NCI-H82 treated with DMSO at 0.1 percent for 48 hours (cell line): ENCODE results near the gene SKA1.

Experiments used
- DNase-seq: peaks from one replicate; lab custom pipeline; 2025; ENCODE audit not compliant: unreplicated experiment; lab: John Stamatoyannopoulos, UW

Gene SKA1, protein sequence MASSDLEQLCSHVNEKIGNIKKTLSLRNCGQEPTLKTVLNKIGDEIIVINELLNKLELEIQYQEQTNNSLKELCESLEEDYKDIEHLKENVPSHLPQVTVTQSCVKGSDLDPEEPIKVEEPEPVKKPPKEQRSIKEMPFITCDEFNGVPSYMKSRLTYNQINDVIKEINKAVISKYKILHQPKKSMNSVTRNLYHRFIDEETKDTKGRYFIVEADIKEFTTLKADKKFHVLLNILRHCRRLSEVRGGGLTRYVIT

GRCh38 chr18:50374753-50375391, at the start of gene SKA1:
TSS of gene SKA1 (plus strand) at chr18:50375046. CDS start at chr18:50375831, 785 bp downstream.
- DNase-seq = peak; percentile 73

DNA sequence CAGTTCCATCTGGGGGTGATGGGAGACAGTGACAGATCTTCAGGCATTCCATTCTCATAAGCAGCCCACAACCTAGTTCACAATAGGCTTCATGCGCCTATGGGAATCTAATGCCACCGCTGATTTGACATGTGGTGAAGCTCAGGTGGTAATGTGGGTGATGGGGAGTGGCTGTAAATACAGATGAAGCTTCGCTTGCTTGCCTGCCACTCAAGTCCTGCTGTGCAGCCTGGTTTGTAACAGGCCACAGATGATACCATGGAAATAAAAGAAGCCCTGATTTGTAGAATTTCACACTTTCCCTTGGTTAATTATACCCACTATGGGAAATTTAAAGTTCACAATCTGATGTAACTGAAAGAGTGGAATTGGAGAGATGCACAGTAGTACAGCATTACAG, 46.9 kb upstream of the SKA1 start:
- no peak for DNase-seq

DNA sequence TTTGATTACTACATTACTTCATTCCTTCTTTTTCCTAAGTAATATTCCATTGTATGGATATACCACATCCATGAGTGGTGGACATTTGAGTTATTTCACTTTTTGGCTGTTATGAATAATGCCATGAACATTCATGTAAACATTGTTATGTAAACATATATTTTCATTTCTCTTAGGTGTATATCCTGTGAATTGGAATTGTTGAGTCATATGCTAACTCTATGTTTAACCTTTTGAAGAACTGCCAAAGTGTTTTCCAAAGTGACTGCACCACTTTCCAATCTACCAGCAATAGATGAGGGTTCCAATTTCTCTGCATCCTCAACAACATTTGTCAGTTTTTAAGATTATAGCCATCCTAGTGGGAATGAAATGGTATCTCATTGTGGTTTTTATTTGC, 44.7 kb upstream of the SKA1 start:
- no peak for DNase-seq

DNA sequence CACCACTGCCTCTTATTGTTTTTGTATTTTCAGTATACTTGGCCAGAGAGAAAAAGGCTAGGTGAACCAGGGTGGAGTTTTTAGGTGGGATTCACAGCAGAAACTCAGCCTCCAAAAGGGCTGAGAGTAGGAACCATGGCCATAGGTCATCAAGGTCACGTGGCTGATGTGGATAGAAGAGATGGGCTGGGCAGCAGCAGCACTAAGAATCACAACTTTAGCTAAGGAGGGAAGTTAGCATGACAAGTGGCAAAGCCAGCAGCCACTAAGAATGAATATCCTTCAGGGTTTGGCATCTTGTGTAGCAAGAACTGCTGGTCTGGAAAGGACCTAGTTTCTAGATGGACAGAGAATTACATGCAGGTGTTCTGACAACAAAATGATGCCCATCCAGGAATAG, 43.2 kb upstream of the SKA1 start:
- no peak for DNase-seq

- no peak for DNase-seq
Observed at GRCh38 chr18:50334546-50335152, 40.2 kb upstream of the SKA1 start.

DNA sequence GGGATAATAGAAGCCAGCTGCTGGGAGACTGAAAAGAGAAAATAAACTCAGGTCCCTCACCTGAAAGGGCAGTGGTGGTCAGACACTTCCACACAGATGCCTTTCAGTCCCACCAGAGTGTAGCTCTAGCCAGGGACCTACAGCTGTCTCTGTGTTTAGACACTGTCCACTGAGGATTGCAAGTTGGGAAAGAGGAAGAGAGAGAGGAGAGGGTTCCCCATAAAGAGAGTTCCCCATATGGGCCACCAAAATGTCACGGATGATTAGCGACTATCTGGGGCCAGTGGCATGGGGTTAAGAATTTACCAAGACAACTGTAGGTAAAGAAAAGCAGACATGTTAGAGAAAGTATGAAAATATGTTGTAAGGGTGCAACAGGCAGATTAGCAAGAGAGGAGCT, 36.7 kb upstream of the SKA1 start:
- no peak for DNase-seq

DNA sequence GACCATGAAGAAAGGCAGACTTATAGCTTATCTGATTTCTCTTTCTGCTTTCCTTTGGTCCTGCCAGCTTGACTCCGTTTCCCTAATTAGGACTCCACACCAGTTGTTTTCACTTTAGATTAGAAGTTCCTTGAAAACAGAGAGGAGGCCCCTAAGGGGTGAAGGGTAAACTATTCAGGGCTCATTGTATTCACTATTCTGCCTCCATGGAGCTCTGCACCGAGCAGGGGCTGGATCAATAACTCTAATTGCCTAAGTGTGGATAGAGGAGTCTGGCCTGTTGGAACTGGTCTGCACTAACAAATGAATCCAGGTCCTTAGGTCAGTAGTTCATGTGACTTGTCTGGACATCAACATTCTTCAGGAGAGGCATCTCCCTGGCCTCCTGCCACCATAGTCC, 36.1 kb upstream of the SKA1 start:
- no peak for DNase-seq

GRCh38 chr18:50340078-50340477, 34.8 kb upstream of the SKA1 start:
- no peak for DNase-seq

GRCh38 chr18:50341443-50341842, 33.4 kb upstream of the SKA1 start:
- no peak for DNase-seq

- no peak for DNase-seq
Observed at GRCh38 chr18:50350699-50351098, 24.1 kb upstream of the SKA1 start.

DNA sequence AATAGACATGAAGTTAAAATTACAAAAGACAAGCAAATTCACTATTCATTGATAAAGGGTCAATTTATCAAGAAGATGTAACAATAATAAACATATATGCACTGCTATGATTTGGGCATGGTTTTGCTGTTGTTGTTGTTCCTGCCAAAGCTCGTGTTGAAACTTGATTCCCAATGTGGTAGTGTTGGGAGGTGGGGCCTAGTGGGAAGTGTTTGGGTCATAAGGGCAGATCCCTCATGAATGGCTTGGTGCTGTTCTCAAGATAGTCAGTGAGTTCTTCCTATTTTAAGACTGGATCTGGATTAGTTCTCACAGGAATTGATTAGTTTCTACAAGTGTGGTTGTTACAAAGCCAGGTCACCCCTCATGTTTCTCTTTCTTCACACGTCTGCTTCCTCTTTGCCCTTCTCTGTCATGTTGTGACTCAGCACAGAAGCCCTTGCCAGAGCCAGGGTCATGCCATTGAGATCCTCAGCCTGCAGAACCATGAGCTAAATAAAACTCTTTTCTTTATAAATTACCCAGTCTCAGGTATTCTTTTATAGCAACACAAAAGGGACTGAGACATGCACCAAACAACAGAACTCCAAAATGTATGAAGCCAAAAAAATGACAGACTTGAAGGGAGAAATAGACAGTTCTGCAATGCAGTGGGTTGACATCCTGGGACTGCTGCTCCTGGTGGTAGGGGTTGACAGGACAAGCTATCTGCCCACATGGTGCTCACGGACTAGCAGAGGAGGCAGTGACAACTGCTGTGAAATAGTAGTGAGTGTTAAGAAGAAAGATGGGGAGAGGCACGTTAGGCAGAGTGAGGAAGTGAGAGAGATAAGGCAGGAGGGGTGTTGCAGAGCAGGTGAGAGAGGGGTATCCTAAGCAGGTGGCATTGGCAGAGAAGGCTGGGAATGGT, 18.6 kb upstream of the SKA1 start:
- no peak for DNase-seq

DNA sequence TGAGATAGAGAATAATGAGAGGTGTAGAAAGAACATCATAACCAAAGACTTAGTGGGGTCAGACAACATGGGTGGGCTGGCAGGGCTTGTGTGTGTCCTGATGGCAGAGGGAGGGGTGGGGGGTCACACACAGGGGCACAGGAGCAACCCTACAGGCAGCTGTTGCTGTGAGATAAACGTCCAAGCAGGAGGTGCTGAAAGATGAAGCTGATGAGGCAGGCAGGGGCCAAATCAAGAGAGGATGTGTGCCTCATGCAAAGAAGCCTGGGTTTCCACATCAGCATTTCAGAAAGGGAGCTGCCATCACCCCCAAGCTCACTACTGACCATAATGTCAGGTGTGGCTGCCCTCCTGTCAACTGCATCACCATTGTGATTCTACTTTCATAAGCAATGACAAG, 16.0 kb upstream of the SKA1 start:
- DNase-seq = no peak

- DNase-seq = no peak
Observed at GRCh38 chr18:50359806-50360205, 15.0 kb upstream of the SKA1 start.

DNA sequence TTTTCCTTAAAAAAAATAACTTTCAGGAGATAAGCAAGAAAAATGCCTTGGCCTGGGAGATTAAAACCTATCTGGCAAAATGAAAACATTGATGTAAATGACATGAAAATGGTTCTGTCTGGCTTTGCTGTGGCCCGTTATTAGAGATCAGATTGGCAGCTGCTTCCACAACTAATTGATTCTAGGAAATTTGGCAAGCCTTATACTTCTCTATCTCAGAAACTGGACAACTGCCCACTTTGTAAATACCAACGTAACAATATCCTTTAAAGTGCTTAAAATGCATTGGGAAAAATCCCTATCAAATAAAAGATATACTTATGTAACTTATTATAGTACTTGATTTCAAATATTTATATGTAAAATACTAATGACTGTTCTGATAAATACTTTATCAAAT, 14.2 kb upstream of the SKA1 start:
- no peak for DNase-seq

GRCh38 chr18:50369672-50370071, 5.2 kb upstream of the SKA1 start:
- no peak for DNase-seq

- DNase-seq = no peak
Observed at GRCh38 chr18:50372743-50373142, 2.1 kb upstream of the SKA1 start.

DNA sequence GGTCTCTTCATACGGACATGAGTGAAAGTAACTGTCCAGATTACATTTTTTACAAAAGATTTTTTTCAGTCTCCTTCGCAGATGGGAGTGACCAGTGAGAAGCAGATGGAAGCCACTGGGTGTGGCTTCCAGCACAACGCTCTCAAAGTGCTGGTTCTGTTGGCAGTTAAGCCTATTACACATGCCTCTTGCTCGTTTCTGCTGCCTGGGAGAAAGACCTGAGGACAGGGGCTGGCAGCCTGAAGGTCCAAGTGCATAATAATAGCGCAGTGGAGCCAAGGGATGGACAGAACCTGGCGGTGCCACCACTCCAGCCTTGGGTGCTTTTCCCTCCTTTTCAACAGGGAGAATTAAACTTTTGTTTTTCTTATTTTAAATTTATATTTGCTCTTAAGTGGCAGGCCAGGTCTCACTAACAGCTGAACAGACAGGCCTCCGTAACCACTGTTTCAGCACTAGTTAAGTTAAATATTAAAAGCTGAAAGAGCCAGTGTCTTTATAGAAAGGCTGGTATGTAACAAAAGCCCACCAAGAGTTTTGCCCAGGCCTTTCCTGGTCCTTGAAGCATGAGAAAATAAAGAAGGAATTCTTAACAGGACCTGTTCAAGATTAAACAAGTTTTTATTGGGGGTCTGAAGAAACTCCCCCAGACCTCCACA, 1.2 kb upstream of the SKA1 start:
- DNase-seq = peak; percentile 72

- DNase-seq = no peak
Observed at GRCh38 chr18:50374220-50374752, 560 bp upstream of the SKA1 start.

GRCh38 chr18:50377061-50377798, 2.4 kb downstream of the SKA1 start:
- no peak for DNase-seq

DNA sequence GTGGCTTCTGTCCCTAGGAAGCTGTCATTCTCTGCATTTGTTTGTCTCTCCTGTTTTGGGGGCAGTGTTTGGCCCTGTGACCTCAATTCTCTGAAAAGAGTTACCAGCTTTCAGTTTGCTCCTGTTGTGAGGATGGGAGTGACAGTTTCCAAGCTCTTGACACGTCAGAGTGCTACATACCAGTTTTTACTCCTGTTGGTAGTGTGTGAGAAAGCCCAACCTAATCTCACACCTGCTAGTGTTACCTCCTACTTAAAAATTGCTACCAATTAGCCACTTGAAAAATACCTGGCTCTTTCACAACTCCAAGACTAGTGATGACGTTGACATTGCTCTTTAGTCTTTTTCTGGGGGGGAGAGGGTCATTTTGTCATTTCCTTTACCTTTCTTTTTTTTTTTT, 14.1 kb downstream of the SKA1 start:
- no peak for DNase-seq
